Stimulated activated CD8-positive, alpha-beta memory T cell treated with anti-CD3 and anti-CD28 coated beads, Interleukin-12 subunit alpha, Interleukin-12 subunit beta, amount 100 ng/mL, for 4 hours (primary cell): ENCODE data around the gene JAKMIP2.
"Not testable (repeated sequence)": the region's sequence is repeated elsewhere in the genome, so short reads cannot be mapped to it uniquely, and the experiment has no call there.

Experiments
- DNase-seq: peaks from one replicate; pipeline ENCODE4 v3.0.0-alpha.2; 2020; ENCODE audit warnings: low read depth

JAKMIP2 gene

DNA sequence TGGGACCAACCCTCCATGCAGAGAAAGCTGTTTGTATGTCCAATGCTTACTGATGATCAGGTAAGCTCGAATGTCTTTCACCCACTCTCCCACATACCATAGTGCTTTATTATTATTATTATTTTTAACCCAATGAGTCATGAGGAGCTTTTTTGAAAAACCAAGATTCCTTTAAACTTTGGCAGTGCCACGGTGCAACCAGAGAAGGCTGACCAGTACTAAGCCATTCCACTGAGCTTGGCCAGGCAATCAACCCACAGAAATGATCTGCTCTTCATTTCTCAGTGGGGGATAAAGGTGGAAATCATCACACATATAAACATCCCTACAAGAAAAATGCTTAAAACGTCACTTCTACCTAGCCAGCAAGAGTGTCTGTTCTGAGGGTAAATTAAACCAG, 35.5 kb downstream of the JAKMIP2 start:
- DNase-seq: no peak

DNA sequence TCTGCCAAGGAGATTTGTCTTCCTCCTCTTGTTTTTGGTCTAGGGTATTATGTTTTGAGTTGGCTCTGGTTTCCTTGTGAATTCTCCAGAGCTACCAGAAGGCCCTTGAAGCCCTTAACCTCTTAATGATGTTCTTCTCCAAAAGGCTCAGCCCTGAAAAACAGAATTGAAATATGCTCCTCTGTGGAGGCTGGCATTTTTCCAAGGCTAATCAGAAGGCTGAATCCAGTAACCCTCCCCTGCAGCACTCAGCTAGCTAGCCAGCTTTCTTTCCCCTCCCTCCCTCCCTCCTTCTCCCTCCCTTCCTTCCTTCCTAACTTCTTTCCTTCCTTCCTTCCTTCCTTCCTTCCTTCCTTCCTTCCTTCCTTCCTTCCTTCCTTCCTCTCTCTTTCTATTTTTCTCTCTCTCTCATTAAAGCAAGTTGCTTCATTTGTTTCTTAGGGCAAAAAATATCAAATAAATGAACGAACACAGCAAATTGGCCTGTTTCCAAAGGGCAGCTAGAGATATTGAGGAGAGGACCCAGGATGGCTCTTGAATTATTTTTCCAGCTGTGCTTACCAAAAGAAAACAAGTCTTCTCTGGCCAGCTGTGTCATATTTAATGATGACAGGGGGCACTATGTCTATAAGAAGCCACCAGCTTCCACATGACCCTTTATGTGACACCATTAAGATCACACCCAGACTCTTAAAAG, 38.7 kb downstream of the JAKMIP2 start:
- DNase-seq: no peak

DNA sequence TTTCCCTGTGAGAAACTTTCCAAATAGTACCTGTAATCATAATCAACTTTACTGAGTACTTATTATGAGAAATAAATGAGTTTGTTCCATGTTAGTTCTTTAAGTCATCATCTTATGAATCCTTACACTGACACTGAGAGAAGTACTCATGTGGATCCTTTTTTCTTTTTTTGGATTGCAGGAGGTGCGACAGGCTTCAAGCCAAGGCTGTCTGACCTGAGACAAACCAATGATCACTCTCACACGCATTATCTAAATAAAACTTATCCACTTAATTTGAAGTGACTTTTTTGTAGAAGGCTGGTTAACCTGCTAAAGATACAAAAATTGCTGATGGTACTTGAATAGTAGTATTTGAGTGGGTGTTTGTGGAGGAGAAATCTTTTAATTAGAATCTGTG, 39.5 kb downstream of the JAKMIP2 start:
- DNase-seq: no peak

GRCh38 chr5:147742151-147742550, 40.4 kb downstream of the JAKMIP2 start:
- DNase-seq: no peak

- DNase-seq: no peak
These were observed 41.7 kb downstream of the JAKMIP2 start for GRCh38 chr5:147740864-147741263.

- DNase-seq: no peak
These were observed 44.6 kb downstream of the JAKMIP2 start for GRCh38 chr5:147737921-147738320.

- DNase-seq: no peak
These were observed 46.9 kb downstream of the JAKMIP2 start for GRCh38 chr5:147735621-147736125.

DNA sequence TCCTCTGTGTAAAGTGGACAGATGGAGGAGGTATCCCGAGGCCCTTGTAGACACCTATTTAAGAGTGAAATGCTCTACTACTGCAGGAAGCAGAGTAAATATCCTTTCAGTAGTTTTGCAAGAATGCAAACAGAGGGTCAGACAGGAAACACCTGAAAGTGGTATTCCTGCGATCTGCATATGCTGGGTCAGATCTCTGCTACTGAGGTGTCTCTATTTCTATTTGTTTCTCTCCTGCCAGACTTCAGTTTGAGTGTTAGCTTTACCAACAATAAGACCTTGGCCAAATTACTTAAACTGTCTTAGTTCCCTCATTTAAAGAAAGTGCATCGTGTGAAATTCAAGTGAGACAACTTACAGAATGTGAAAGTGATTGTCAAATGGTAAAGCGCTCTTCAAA, 47.6 kb downstream of the JAKMIP2 start:
- no peak for DNase-seq

GRCh38 chr5:147733075-147733474, 49.5 kb downstream of the JAKMIP2 start:
- no peak for DNase-seq

DNA sequence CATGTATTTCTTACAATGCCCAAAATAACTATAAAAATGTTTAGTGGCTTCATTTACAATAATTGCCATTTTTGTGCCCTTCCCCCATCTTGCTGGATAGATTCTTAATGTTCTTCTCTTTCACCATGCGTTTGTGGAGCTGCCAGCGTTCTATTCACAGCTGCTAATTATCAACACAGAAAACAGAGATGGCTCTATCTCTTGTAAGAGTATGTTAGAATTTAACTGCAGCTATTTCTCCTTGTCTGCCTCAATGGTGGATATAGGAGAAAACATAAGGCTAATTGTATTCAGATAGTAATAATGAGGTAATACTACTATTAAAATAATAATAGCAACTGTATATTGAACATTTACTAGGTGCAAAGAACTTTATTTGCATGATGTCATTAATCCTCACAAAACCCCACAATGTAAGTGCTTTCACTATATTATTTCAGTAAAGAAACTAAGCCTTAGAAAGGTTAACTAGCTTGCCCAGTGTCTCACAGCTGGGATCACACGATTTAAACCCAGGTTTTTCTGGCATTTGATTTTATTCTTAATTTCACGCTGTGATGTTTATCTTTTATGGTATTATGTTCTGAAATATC, 50.1 kb downstream of the JAKMIP2 start:
- no peak for DNase-seq

- DNase-seq: no peak
These were observed 50.9 kb downstream of the JAKMIP2 start for GRCh38 chr5:147731431-147732290.

DNA sequence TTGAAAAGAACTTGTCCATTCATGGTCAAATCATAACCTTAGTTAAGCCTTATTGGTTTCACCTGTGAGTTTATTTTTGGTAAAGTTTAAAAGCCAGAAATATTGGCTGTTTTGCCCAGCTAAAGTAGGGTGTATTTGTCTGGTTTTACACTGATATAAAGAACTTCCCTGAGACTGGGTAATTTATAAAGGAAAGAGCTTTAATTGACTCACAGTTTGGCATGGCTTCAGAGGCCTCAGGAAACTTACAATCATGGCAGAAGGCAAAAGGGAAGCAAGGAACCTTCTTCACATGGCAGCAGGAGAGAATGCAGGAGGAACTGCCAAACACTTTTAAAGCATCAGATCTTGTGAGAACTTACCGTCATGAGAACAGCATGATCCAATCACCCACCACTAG, 55.3 kb downstream of the JAKMIP2 start:
- DNase-seq: no peak

DNA sequence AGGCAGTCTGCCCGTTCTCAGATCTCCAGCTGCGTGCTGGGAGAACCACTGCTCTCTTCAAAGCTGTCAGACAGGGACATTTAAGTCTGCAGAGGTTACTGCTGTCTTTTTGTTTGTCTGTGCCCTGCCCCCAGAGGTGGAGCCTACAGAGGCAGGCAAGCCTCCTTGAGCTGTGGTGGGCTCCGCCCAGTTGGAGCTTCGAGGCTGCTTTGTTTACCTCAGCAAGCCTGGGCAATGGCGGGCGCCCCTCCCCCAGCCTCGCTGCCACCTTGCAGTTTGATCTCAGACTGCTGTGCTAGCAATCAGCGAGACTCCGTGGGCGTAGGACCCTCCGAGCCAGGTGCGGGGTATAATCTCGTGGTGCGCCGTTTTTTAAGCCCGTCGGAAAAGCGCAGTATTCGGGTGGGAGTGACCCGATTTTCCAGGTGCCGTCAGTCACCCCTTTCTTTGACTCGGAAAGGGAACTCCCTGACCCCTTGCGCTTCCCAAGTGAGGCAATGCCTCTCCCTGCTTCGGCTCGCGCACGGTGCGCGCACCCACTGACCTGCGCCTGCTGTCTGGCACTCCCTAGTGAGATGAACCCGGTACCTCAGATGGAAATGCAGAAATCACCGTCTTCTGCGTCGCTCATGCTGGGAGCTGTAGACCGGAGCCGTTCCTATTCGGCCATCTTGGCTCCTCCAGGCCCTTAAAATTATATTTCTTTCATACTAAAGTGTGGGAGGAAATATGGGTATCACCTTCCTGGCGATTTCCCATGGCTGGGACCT, 61.2 kb downstream of the JAKMIP2 start:
- DNase-seq: not testable (repeated sequence)

DNA sequence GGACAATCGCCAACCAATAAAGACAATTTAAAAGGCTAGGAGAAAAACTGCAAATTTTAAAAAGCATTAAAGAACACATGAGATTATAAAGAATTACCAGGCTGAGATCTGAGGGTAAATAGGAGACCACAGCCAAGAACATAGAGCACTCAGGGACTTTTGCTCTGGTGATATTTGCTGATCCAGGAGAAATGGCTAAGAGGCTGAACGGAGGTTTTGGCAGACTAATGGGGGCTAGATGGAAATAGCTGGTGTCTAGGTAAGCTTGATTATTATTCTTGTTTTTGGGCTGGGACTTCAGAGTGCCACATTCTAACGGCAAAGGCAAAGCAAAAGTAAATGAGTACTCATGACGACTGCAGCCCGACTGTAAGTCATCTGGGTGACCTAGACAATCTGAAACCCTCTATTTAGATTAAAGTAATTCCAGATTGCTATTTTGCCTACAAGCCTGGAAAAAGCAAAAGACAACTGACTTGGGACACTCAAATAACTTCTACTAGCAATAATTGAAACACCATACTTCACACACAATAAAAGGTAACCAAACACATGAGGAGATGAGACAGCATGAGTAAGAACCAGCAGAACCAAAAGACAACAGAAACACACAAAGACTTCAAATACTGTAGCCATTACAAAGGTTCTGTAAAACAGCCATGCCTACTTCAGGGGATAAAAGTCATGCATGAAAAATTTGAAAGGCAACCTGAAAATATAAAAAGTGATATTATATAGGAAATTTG, 68.8 kb downstream of the JAKMIP2 start:
- no peak for DNase-seq

- DNase-seq: no peak
These were observed 69.9 kb downstream of the JAKMIP2 start for GRCh38 chr5:147712598-147712997.

- no peak for DNase-seq
These were observed 70.5 kb downstream of the JAKMIP2 start for GRCh38 chr5:147712019-147712418.

DNA sequence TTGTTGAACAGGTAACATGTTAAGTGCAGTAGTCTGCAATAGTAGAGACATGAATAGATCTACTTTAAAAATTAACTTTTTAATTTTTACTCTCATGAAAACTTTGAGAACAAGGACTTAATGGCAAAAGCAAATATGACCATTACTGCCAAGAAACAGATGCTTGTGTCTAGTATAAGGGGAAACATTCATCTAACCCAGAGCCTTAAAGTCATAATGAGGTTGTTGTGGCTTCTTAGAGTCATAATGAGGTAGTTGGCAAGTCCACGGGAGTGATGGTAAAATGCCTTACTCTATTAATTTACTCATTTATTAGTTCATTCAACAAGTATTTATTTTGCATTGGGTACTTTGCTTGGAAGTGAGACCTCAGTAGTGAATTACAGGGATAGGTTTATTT, 71.5 kb downstream of the JAKMIP2 start:
- DNase-seq: no peak

- DNase-seq: no peak
These were observed 73.8 kb downstream of the JAKMIP2 start for GRCh38 chr5:147708708-147709107.

- no peak for DNase-seq
These were observed 78.0 kb downstream of the JAKMIP2 start for GRCh38 chr5:147704544-147704943.

DNA sequence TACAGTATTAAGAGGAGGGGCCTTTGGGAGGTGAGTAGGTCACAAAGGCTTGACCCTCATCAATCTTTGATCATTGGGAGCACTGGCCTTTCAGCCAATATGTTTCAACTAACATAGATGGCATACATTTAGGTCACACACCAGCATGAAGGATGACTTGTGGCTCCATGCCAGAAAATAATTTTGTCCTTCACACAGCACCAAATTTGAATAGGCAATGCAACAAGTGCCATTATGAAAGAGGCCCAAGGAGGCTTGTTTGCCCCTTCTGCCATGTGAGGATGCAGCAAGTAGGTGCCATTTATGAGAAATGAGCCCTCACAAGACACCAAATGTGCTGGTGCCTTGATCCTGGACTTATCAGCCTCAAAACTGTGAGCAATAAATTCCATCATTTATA, 81.1 kb downstream of the JAKMIP2 start:
- no peak for DNase-seq

- no peak for DNase-seq
These were observed 82.9 kb downstream of the JAKMIP2 start for GRCh38 chr5:147699496-147700088.
